AG08395 (cell line): Measurements from ENCODE around the gene C4orf54.

Experiments
- DNase-seq: peaks from one replicate; pipeline ENCODE4 v3.0.0; 2012; ENCODE audit warnings: mixed read lengths, low spot score

Gene C4orf54

DNA sequence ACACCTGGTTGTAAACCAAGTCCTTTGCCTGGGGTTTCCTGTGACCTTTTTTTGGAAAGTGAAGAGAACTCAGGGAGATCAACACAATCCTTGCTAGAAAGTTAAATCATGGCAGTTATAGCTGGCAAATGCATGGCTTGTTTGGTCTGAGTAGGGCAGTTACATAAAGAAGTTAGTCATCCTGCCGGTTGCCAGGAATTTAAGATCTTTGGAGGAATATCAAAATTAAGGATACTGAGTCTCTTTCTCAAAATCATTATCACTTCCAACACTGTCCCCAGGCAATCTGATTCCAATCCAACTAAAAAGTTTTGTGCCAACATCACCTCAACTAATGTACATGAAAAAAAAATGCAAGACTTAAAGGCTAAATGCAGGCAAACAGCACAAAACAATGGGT is 40.3 kb downstream of the C4orf54 start:
- DNase-seq = no peak

DNA sequence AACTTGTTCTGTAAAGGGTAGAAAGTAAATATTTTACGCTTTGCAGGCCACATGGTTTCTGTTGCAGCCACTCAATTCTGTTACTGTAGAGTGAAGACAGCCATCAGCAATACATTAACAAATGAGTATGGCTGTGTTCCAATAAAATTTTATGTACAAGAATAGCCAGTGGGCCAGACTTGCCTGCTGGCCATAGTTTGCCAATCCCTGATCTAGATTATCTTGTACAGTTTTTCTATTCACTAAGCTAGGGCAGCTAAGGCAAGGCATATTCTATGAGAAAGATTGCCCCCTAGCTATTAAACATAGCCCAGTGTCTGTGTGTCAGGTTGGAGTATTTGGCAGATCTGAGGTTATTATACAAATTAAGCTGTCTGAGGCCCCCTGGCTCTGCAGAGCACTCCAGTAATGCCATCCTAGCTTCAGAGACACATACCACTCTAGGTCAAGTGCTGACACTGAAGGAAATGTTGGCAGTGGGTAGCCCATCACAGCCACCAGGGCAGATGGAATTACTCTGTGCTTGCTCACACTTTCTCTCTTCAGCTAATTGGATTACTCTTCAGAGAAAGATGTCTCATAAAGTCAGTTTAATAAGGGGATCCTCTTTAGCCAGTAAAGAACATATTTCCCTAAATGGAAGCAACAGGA is 42.3 kb downstream of the C4orf54 start:
- no peak for DNase-seq

DNA sequence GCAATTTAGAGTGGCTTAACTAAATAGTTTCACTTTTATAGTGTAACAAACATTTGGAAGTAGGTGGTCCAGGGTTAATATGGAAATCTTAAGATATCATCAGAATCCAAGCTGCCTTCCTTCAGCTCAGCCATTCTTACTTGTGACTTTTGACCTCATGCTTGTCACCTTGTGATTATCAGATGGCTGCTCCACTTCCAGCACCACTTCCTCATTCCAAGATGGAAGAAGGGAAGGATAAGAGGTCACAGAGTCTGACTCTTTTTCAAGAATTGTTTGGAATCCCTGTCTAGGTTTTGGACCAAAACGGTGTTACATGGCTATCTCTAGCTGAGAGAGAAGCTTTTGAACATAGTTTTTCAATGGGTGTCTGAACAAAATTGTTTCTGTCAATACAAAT is 43.1 kb downstream of the C4orf54 start:
- DNase-seq = no peak

DNA sequence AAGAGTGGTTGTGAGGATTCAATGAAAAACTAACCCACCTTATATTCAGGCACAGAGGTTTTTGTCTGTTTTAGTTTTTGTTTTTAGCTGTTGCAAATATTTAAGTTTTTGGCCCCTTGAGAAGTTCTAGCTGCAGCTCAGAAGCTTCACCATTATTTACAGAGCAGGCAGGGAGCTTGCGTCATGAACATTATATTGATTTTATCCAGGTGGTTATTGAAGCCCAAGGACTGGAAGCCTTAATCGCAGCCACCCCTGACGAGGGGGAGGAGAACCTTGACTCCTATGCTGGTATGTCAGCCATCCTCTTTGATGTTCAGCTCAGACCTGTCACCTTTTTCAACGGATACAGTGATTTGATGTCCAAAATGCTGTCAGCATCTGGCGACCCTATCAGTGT is 44.9 kb downstream of the C4orf54 start:
- DNase-seq = no peak

DNA sequence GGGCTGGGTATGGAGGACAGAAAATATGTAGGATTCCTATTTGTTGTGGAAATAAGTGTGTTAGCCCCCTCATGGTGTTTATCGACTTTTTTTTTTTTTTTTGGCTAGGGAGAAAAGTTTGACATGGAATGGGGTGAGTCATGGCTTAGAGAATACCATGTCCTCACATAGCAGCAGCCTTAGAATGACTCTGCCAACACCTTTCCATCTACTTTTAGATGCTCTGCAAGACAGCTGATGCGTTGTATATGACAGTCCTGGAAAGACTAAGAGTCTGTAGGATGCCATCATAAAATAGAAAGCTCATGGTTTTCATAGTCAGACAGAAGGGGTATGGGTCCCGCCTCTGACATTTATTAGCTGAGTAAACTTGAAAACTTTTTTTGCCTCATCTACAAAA is 45.3 kb downstream of the C4orf54 start:
- no peak for DNase-seq

DNA sequence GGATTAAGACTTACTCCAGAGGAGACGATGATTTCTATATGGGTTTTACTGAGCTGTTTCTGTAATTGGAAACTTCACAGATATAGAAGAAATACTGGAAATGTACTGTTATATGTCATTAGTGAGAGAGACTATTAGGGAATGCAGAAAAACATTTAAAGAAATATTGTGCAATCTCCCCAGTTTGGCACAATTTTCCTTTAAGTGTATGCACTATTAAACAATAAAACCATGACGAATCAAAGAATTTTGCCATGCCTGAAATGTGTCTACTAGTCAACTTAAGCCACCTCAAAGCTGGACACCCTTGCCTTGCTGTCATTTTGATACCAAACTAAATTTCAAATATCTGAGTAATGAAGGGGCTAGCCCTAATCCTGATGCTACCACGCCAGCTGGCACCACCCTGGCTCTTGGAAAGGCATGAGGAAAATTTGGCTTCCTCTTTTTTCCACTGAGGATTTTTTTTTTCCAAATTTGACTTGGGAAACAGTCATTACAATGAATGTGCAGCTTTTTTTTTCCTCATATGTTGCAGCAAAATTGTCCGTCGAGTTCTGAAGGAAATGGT is 46.9 kb downstream of the C4orf54 start:
- no peak for DNase-seq

DNA sequence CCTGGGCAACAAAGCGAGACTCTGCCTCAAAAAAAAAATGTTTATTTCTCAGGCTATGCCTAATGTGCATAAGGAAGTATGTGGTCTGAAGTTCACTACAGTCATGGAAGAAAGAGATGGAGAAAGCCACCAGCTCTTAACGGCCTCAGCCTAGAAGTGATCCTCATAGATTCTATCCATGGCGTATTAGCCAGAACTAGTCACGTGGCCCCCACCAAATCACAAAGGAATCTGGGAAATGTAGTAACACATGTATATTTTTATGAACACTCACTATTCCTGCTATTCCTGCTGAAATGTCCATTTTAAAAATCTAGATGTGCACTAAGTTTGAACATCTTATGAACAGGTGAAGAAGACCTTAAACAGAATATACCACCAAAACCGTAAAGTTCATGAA is 49.2 kb downstream of the C4orf54 start:
- DNase-seq = no peak
